ENCODE data around the gene PRR16. TPM values are rescaled to one million over a fixed set of nuclear protein-coding genes. Genes with fewer than 3 reads are reported as not detected.

PRR16 gene
- total and polyA plus RNA-seq, 7 donors: 1.6 to 5.9 (median 5.7) TPM

DNA sequence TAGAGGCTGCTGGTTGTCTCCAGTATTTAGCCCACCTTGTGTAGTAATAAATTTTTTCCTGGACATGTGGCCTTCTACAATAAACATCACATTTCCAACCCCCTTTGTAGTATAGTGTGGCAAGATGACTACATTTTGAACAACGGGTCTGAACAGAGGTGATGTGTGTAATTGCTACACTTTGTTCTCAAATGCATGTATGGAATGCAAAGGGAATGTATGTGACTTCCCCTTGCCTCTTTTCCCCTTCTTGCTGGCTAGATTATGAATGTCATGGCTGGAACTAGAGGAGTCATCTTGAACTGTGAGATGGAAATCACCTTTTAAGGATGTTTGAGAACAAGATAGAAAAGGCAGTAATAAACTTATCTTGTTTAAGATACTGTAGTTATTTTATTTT lies 54.5 kb downstream of the PRR16 start:
- H3K36me3 ChIP-seq: no peaks in the 10 kb centered on the region
- intact Hi-C loops (cut with DNase I): no loop called here
- DNase-seq: no peak
- no peaks in the 10 kb centered on the region for H3K4me1 ChIP-seq
- H3K4me3 ChIP-seq: no peak overlapping the region
- WGBS, 2 donors: 32 to 49% methylated on average over 1 of the region's 1 CpG
- TF ChIP-seq POLR2AphosphoS5 (IDR thresholded peaks at IDR 0.05) (no peak), EP300 (IDR thresholded peaks at IDR 0.05) (no peak), POLR2A (IDR thresholded peaks at IDR 0.05) (no peak)
- TF ChIP-seq, protein P1, sequence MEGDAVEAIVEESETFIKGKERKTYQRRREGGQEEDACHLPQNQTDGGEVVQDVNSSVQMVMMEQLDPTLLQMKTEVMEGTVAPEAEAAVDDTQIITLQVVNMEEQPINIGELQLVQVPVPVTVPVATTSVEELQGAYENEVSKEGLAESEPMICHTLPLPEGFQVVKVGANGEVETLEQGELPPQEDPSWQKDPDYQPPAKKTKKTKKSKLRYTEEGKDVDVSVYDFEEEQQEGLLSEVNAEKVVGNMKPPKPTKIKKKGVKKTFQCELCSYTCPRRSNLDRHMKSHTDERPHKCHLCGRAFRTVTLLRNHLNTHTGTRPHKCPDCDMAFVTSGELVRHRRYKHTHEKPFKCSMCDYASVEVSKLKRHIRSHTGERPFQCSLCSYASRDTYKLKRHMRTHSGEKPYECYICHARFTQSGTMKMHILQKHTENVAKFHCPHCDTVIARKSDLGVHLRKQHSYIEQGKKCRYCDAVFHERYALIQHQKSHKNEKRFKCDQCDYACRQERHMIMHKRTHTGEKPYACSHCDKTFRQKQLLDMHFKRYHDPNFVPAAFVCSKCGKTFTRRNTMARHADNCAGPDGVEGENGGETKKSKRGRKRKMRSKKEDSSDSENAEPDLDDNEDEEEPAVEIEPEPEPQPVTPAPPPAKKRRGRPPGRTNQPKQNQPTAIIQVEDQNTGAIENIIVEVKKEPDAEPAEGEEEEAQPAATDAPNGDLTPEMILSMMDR (IDR thresholded peaks at IDR 0.05): no peak
- no peaks in the 10 kb centered on the region for H3K9me3 ChIP-seq
- no peaks in the 10 kb centered on the region for H3K27me3 ChIP-seq
- no peak overlapping the region for H3K27ac ChIP-seq

DNA sequence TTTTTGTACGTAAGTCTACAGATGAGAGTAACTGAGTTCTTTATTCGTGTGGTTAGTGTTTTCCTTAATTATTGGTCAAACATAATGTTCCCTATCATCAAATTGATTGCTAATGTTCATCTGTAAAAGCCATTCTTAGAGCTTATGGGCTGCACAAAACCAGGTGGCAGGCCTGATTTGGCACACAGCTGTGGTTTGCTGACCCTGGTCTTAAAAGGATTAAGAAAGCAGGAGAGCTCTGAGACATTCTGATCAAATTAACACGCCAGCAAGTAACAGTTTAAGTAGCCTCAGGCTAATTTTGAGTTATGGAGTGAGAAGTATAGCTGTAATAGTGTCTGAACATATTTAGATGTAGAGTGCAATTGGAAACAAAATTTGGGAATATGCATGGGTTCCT lies 63.2 kb downstream of the PRR16 start:
- WGBS, 2 donors: 63 to 74% methylated on average over 3 of the region's 3 CpGs

DNA sequence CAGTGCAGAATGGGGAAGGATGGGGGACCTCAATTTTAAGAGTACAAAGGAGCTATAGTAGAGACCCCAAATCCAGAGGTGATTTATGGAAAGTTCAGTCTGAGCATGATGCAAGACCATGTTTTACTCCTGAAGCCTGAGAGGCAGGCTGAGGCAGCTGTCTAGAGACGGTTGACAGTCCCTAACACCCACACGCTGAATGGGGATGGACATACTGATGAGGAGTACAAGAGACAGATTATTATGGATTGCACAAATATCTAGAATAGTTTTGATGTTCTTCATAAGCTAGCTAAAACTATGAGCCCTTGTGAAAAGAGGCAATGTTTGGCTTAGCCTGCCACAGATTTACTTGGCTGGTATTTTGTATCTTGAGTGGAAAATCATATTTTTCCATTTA lies 64.5 kb downstream of the PRR16 start:
- Histone ChIP-seq H3K9me3 (no peaks in the 10 kb centered on the region), H3K27me3 (no peaks in the 10 kb centered on the region), H3K4me3 (no peak overlapping the region), H3K36me3 (no peaks in the 10 kb centered on the region), H3K4me1 (no peaks in the 10 kb centered on the region), H3K27ac (no peak overlapping the region)
- intact Hi-C loops (cut with DNase I): no loop called here
- no peak for DNase-seq
- 80 to 82% methylated on average over 2 of the region's 2 CpGs for WGBS, 2 donors
- no peak for TF ChIP-seq POLR2AphosphoS5 (IDR thresholded peaks at IDR 0.05)
- TF ChIP-seq, protein P1 (IDR thresholded peaks at IDR 0.05): no peak
- no peak for TF ChIP-seq POLR2A (IDR thresholded peaks at IDR 0.05)
- no peak for TF ChIP-seq EP300 (IDR thresholded peaks at IDR 0.05)

More for the DNA sequence above, 63.2 kb downstream of the PRR16 start:
- Histone ChIP-seq H3K27me3 (no peaks in the 10 kb centered on the region), H3K36me3 (no peaks in the 10 kb centered on the region), H3K4me3 (no peak overlapping the region), H3K9me3 (no peaks in the 10 kb centered on the region), H3K27ac (no peak overlapping the region), H3K4me1 (no peaks in the 10 kb centered on the region)
- intact Hi-C loops (cut with DNase I): no loop called here
- TF ChIP-seq, protein P1 (IDR thresholded peaks at IDR 0.05): no peak
- TF ChIP-seq EP300 (IDR thresholded peaks at IDR 0.05) (no peak), POLR2A (IDR thresholded peaks at IDR 0.05) (no peak), POLR2AphosphoS5 (IDR thresholded peaks at IDR 0.05) (no peak)
- no peak for DNase-seq

DNA sequence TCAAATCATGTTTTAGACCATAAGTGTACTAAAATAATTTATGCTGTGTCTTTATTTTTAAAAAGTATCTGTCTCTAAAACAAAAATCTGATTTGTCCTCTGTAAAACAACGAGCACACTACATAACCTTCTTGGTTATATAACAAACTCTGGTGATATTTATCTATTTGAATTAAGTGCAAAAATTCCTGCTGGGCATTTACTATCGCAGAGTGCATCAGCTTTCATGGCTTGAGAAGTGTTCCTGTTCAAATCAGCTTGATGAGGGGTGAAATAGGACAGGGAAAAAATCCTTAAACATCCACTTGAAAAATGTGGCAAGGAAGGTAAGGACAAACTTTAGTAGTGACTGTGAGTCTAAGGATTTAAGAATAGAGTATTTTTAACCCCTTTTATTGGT lies 65.3 kb downstream of the PRR16 start:
- no peak overlapping the region for H3K4me3 ChIP-seq
- no peaks in the 10 kb centered on the region for H3K9me3 ChIP-seq
- no peaks in the 10 kb centered on the region for H3K36me3 ChIP-seq
- TF ChIP-seq EP300 (IDR thresholded peaks at IDR 0.05): no peak
- no peak for TF ChIP-seq POLR2A (IDR thresholded peaks at IDR 0.05)
- no peak for TF ChIP-seq POLR2AphosphoS5 (IDR thresholded peaks at IDR 0.05)
- TF ChIP-seq, protein P1 (IDR thresholded peaks at IDR 0.05): no peak
- DNase-seq: no peak
- H3K4me1 ChIP-seq: no peaks in the 10 kb centered on the region
- WGBS, 2 donors: 69 to 86% methylated on average over 2 of the region's 2 CpGs
- H3K27ac ChIP-seq: no peak overlapping the region
- H3K27me3 ChIP-seq: no peaks in the 10 kb centered on the region
- intact Hi-C loops (cut with DNase I): no loop called here

DNA sequence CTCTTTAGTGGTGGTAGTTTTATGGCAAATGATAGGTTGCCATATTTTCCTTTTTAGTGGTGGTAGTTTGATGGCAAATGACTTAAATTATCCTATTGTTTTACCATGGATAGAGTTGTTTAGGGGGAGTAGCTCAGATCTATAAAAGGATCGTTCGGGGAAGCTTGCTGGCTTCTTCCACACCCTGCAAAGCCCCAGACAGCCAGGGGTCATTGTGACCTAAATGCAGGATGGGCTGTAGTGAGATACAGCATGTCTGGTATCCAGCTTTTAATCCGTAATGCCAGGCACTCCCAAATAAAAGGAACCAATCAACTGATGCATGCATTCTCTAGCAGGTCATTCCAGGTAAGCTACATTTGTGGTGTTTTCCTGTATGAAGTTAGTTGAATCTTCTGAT lies 67.1 kb downstream of the PRR16 start:
- H3K9me3 ChIP-seq: no peaks in the 10 kb centered on the region
- intact Hi-C loops (cut with DNase I): no loop called here
- no peak for DNase-seq
- WGBS, 2 donors: 25 to 62% methylated on average over 3 of the region's 3 CpGs
- no peaks in the 10 kb centered on the region for H3K36me3 ChIP-seq
- H3K4me1 ChIP-seq: no peaks in the 10 kb centered on the region
- no peak for TF ChIP-seq EP300 (IDR thresholded peaks at IDR 0.05)
- TF ChIP-seq, protein P1 (IDR thresholded peaks at IDR 0.05): no peak
- no peak overlapping the region for H3K27ac ChIP-seq
- no peaks in the 10 kb centered on the region for H3K27me3 ChIP-seq
- no peak overlapping the region for H3K4me3 ChIP-seq

All from sigmoid colon (tissue), 7 donors.